CD14-positive monocyte (primary cell): Measurements from ENCODE around the gene KCNH5. TPM values are rescaled to one million over a fixed set of nuclear protein-coding genes. Genes with fewer than 3 reads are reported as not detected.

Experiments used
- DNase-seq, 3 donors: peaks; one replicate each; pipeline ENCODE4 v3.0.0-alpha.2; 2011 to 2022
- H2AFZ ChIP-seq: 2 replicates; pipeline ENCODE4 v1.6.0; 2012; ENCODE audit warnings: mild to moderate bottlenecking, low read depth, low read length, inconsistent platforms; ENCODE audit not compliant: insufficient read depth, poor library complexity, severe bottlenecking
- H3K27ac ChIP-seq, 2 donors: 1 replicate in 1 of 2; 2 replicates in 1 of 2; pipeline ENCODE4 v1.5.1; 2012 to 2013; ENCODE audit warnings: low read length in 2 of 2, control low read depth in 1 of 2, inconsistent platforms in 1 of 2, low read depth in 1 of 2, mild to moderate bottlenecking in 1 of 2
- H3K27me3 ChIP-seq, 2 donors: one replicate each; pipeline versions ENCODE4 v1.6.0 to v1.6.1; 2011 to 2013; ENCODE audit warnings: low read length in 2 of 2; ENCODE audit not compliant: control insufficient read depth in 2 of 2, insufficient read depth in 2 of 2
- H3K36me3 ChIP-seq, 2 donors: replicated peaks in 1 of 2; 1 replicate in 1 of 2; 2 replicates in 1 of 2; pipeline versions ENCODE4 v1.5.1 to v1.6.1; 2012 to 2013; ENCODE audit warnings: low read length in 2 of 2, control low read depth in 1 of 2, inconsistent platforms in 1 of 2, mild to moderate bottlenecking in 1 of 2; ENCODE audit not compliant: insufficient read depth in 2 of 2, control insufficient read depth in 1 of 2
- H3K4me1 ChIP-seq, 2 donors: 1 replicate in 1 of 2; 2 replicates in 1 of 2; pipeline versions ENCODE4 v1.5.1 to v1.6.1; 2012 to 2013; ENCODE audit warnings: low read length in 2 of 2, control low read depth in 1 of 2, inconsistent platforms in 1 of 2, mild to moderate bottlenecking in 1 of 2, moderate library complexity in 1 of 2; ENCODE audit not compliant: insufficient read depth in 2 of 2, control insufficient read depth in 1 of 2
- H3K4me2 ChIP-seq: replicated peaks from 2 replicates; pipeline ENCODE3; 2012; ENCODE audit warnings: low read length, moderate library complexity, mild to moderate bottlenecking; ENCODE audit not compliant: poor library complexity, severe bottlenecking; ENCODE audit errors: extremely low read depth
- H3K4me3 ChIP-seq, 3 experiments: fragments of 200-600 bp in 1 of 3; sonication (generic) in 1 of 3; replicated peaks in 1 of 3; 1 replicate in 2 of 3; 2 replicates in 1 of 3; pipeline ENCODE4 v1.5.1; 2011 to 2013; ENCODE audit warnings: low read length in 3 of 3, mild to moderate bottlenecking in 3 of 3, control low read depth in 2 of 3, low read depth in 2 of 3, inconsistent platforms in 1 of 3, moderate library complexity in 1 of 3
- H3K79me2 ChIP-seq: 2 replicates; pipeline ENCODE4 v1.6.0; 2012; ENCODE audit warnings: mild to moderate bottlenecking, control low read depth, inconsistent platforms, low read length, moderate library complexity; ENCODE audit not compliant: insufficient read depth
- H3K9ac ChIP-seq: 2 replicates; pipeline ENCODE4 v1.6.0; 2017; ENCODE audit warnings: low read length, mild to moderate bottlenecking; ENCODE audit not compliant: insufficient read depth, poor library complexity, severe bottlenecking
- H3K9me3 ChIP-seq, 2 donors: replicated peaks in 1 of 2; 1 replicate in 1 of 2; 2 replicates in 1 of 2; pipeline versions ENCODE4 v1.5.1 to v1.6.1; 2012 to 2013; ENCODE audit warnings: low read length in 2 of 2, control low read depth in 1 of 2; ENCODE audit not compliant: control insufficient read depth in 1 of 2, insufficient read depth in 1 of 2
- H4K20me1 ChIP-seq: 2 replicates; pipeline ENCODE4 v1.6.0; 2012; ENCODE audit warnings: mild to moderate bottlenecking, low read length, control low read depth, moderate library complexity; ENCODE audit not compliant: insufficient read depth
- H3K27ac Mint-ChIP-seq, 7 donors: one replicate each; pipeline ENCODE4 v1.8.0; 2020; ENCODE audit warnings: mild to moderate bottlenecking in 7 of 7, mixed read lengths in 7 of 7, moderate library complexity in 6 of 7, inconsistent platforms in 2 of 7
- H3K27me3 Mint-ChIP-seq, 3 donors: one replicate each; pipeline ENCODE4 v1.8.0; 2021 to 2022; ENCODE audit warnings: low read depth in 3 of 3, mild to moderate bottlenecking in 3 of 3, mixed read lengths in 3 of 3, moderate library complexity in 3 of 3, inconsistent platforms in 1 of 3
- H3K36me3 Mint-ChIP-seq, 2 donors: one replicate each; pipeline ENCODE4 v1.8.0; 2020; ENCODE audit warnings: mixed read lengths in 2 of 2, inconsistent platforms in 1 of 2, mild to moderate bottlenecking in 1 of 2
- H3K4me1 Mint-ChIP-seq: one replicate; pipeline ENCODE4 v1.8.0; 2020; ENCODE audit warnings: mild to moderate bottlenecking, mixed read lengths
- H3K4me3 Mint-ChIP-seq, 2 donors: one replicate each; pipeline ENCODE4 v1.8.0; 2020; ENCODE audit warnings: mild to moderate bottlenecking in 2 of 2, mixed read lengths in 2 of 2, moderate library complexity in 1 of 2
- H3K9me3 Mint-ChIP-seq, 7 donors: one replicate each; pipeline ENCODE4 v1.8.0; 2020 to 2022; ENCODE audit warnings: mixed read lengths in 7 of 7, mild to moderate bottlenecking in 6 of 7, moderate library complexity in 6 of 7, inconsistent platforms in 2 of 7
- CTCF ChIP-seq: fragments of 200-600 bp; IDR thresholded peaks from one replicate; pipeline ENCODE4 v1.8.0; 2022; ENCODE audit warnings: antibody characterized with exemption, mild to moderate bottlenecking
- WGBS: methylation state at CpG from one replicate; pipeline ENCODE4 v1.1.5; 2013; ENCODE audit warnings: missing lambda C conversion rate; ENCODE audit not compliant: insufficient coverage; 5-methylcytosine and 5-hydroxymethylcytosine counted together
- intact Hi-C, 2 donors: fragments of 100-400 bp; cut with micrococcal nuclease; formaldehyde crosslinking; loops; one replicate each; pipeline versions ENCODE4 v1.15.0 to v1.15.1; 2023
- polyA plus RNA-seq, 3 donors: library from polyadenylated mRNA; depleted of rRNA in 1 of 3; unstranded in 2 of 3; stranded (reverse) in 1 of 3; fragments of 300-500 nt in 2 of 3; fragments of >200 nt in 1 of 3; fragmentation: Illumina TruSeq in 2 of 3; gene quantifications; 1 replicate in 2 of 3; 2 replicates in 1 of 3; pipeline ENCODE4 v1.2.3, GENCODE V29; 2012 to 2021

The KCNH5 gene
- polyA plus RNA-seq, 3 donors: not detected

- Histone ChIP-seq H3K27ac (no peak overlapping the region), H3K36me3 (no peaks in the 10 kb centered on the region), H3K4me3 (no peak overlapping the region), H3K27me3 (no peaks in the 10 kb centered on the region), H3K9ac (no peak overlapping the region), H3K4me1 (no peaks in the 10 kb centered on the region), H4K20me1 (no peaks in the 10 kb centered on the region), H3K9me3 (no peaks in the 10 kb centered on the region), H2AFZ (no peak overlapping the region), H3K79me2 (no peaks in the 10 kb centered on the region), H3K4me2 (no peak overlapping the region)
- intact Hi-C loops: no loop called here
- no peak for DNase-seq
- H3K27me3 Mint-ChIP-seq: no peaks in the 10 kb centered on the region
- peaks cover 0 to 2% (median 0%) of the 10 kb centered on the region in 7 donors for H3K9me3 Mint-ChIP-seq
- H3K4me3 Mint-ChIP-seq: no peak overlapping the region
- 100% methylated on average over 1 of the region's 1 CpG for WGBS
- TF ChIP-seq CTCF: no peak
- H3K27ac Mint-ChIP-seq: no peak overlapping the region
- no peaks in the 10 kb centered on the region for H3K36me3 Mint-ChIP-seq
- H3K4me1 Mint-ChIP-seq: no peaks in the 10 kb centered on the region
Measured at GRCh38 chr14:62921466-62921865, 123.8 kb downstream of the KCNH5 start.

GRCh38 chr14:62916551-62916950 lies 128.7 kb downstream of the KCNH5 start:
- Histone ChIP-seq H2AFZ (no peak overlapping the region), H3K9ac (no peak overlapping the region), H3K36me3 (no peaks in the 10 kb centered on the region), H4K20me1 (no peaks in the 10 kb centered on the region), H3K4me1 (no peaks in the 10 kb centered on the region), H3K27me3 (no peaks in the 10 kb centered on the region), H3K27ac (no peak overlapping the region), H3K79me2 (no peaks in the 10 kb centered on the region), H3K4me2 (no peak overlapping the region), H3K9me3 (no peaks in the 10 kb centered on the region), H3K4me3 (no peak overlapping the region)
- no peaks in the 10 kb centered on the region for H3K4me1 Mint-ChIP-seq
- H3K4me3 Mint-ChIP-seq: no peak overlapping the region
- H3K27ac Mint-ChIP-seq: no peak overlapping the region
- no CpG with 5 or more reads among the region's 4 CpGs for WGBS
- intact Hi-C loops: no loop called here
- DNase-seq: no peak
- no peaks in the 10 kb centered on the region for H3K36me3 Mint-ChIP-seq
- peaks cover 0 to 5% (median 0%) of the 10 kb centered on the region in 7 donors for H3K9me3 Mint-ChIP-seq
- no peaks in the 10 kb centered on the region for H3K27me3 Mint-ChIP-seq
- no peak for TF ChIP-seq CTCF
